Hematopoietic multipotent progenitor cell treated with erythropoietin and hydrocortisone succinate and interleukin-3 and kit ligand, for 6 days (in vitro differentiated cells): ENCODE measurements around the gene TMEM132D.
"Not testable (repeated sequence)": the region's sequence is repeated elsewhere in the genome, so short reads cannot be mapped to it uniquely, and the experiment has no call there.

Source experiments
- DNase-seq: peaks from one replicate; pipeline ENCODE4 v3.0.0-alpha.2; 2015

TMEM132D gene

GRCh38 chr12:129213551-129213950 lies 690.3 kb downstream of the TMEM132D start:
- no peak for DNase-seq

GRCh38 chr12:129211862-129212630 lies 691.8 kb downstream of the TMEM132D start:
- DNase-seq, result no peak

- DNase-seq, result no peak
Observed at GRCh38 chr12:129208566-129208965, 695.3 kb downstream of the TMEM132D start.

- no peak for DNase-seq
Observed at GRCh38 chr12:129207084-129207483, 696.7 kb downstream of the TMEM132D start.

- no peak for DNase-seq
Observed at GRCh38 chr12:129203456-129203855, 700.4 kb downstream of the TMEM132D start.

GRCh38 chr12:129202109-129202814 lies 701.6 kb downstream of the TMEM132D start:
- no peak for DNase-seq

GRCh38 chr12:129201029-129201428 lies 702.8 kb downstream of the TMEM132D start:
- no peak for DNase-seq

GRCh38 chr12:129200576-129200975 lies 703.2 kb downstream of the TMEM132D start:
- DNase-seq, result no peak

- DNase-seq, result no peak
Observed at GRCh38 chr12:129196927-129197326, 706.9 kb downstream of the TMEM132D start.

GRCh38 chr12:129195081-129195480 lies 708.7 kb downstream of the TMEM132D start:
- DNase-seq, result no peak

GRCh38 chr12:129193263-129193871 lies 710.5 kb downstream of the TMEM132D start:
- peak; percentile 30 for DNase-seq

GRCh38 chr12:129190827-129191226 lies 713.0 kb downstream of the TMEM132D start:
- DNase-seq, result no peak

- not testable (repeated sequence) for DNase-seq
Observed at GRCh38 chr12:129189879-129190278, 713.9 kb downstream of the TMEM132D start.

GRCh38 chr12:129186952-129187351 lies 716.9 kb downstream of the TMEM132D start:
- no peak for DNase-seq

GRCh38 chr12:129185855-129186254 lies 718.0 kb downstream of the TMEM132D start:
- no peak for DNase-seq

- DNase-seq, result no peak
Observed at GRCh38 chr12:129184127-129184928, 719.5 kb downstream of the TMEM132D start.

- DNase-seq, result no peak
Observed at GRCh38 chr12:129179941-129180553, 723.8 kb downstream of the TMEM132D start.

GRCh38 chr12:129169928-129170327 lies 733.9 kb downstream of the TMEM132D start:
- no peak for DNase-seq

- no peak for DNase-seq
Observed at GRCh38 chr12:129163861-129164260, 740.0 kb downstream of the TMEM132D start.

- DNase-seq, result no peak
Observed at GRCh38 chr12:129163461-129163860, 740.4 kb downstream of the TMEM132D start.

GRCh38 chr12:129162805-129163204 lies 741.0 kb downstream of the TMEM132D start:
- DNase-seq, result no peak

GRCh38 chr12:129161511-129161910 lies 742.3 kb downstream of the TMEM132D start:
- no peak for DNase-seq

GRCh38 chr12:129160282-129160681 lies 743.5 kb downstream of the TMEM132D start:
- no peak for DNase-seq
